Kidney (tissue), 14 donors: ENCODE measurements around the gene NES. TPM values are rescaled to one million over a fixed set of nuclear protein-coding genes. Genes with fewer than 3 reads are reported as not detected.

Source experiments
- DNase-seq, 5 donors: peaks; one replicate each; pipeline ENCODE4 v3.0.0-alpha.2; 2013 to 2020
- FAIRE-seq: peaks from 2 replicates; lab custom pipeline; 2012; peaks lifted over from hg19 to GRCh38; lab: Jason Lieb, UNC
- H3K27ac ChIP-seq, 2 donors: one replicate each; pipeline ENCODE4 v1.7.0; 2013; ENCODE audit warnings: low read depth in 2 of 2, low read length in 2 of 2, inconsistent platforms in 1 of 2
- H3K27me3 ChIP-seq: one replicate; pipeline ENCODE4 v1.7.1; 2013; ENCODE audit warnings: low read length, inconsistent platforms; ENCODE audit not compliant: control insufficient read depth, insufficient read depth
- H3K36me3 ChIP-seq, 3 donors: one replicate each; pipeline versions ENCODE4 v1.7.0 to v1.7.1; 2013; ENCODE audit warnings: low read length in 3 of 3, control low read depth in 1 of 3, inconsistent platforms in 1 of 3; ENCODE audit not compliant: insufficient read depth in 3 of 3, control insufficient read depth in 2 of 3
- H3K4me1 ChIP-seq, 3 donors: one replicate each; pipeline versions ENCODE4 v1.7.0 to v1.7.1; 2013; ENCODE audit warnings: low read length in 3 of 3, inconsistent platforms in 1 of 3, low read depth in 1 of 3; ENCODE audit not compliant: control insufficient read depth in 2 of 3, insufficient read depth in 2 of 3
- H3K4me3 ChIP-seq, 3 donors: one replicate each; pipeline versions ENCODE4 v1.7.0 to v1.8.1; 2013; ENCODE audit warnings: low read length in 3 of 3, control low read depth in 1 of 3, inconsistent platforms in 1 of 3
- H3K9ac ChIP-seq, 3 donors: one replicate each; pipeline versions ENCODE4 v1.7.0 to v1.7.1; 2013; ENCODE audit warnings: low read length in 3 of 3, control low read depth in 1 of 3, inconsistent platforms in 1 of 3
- H3K9me3 ChIP-seq, 3 donors: one replicate each; pipeline versions ENCODE4 v1.7.0 to v1.7.1; 2013; ENCODE audit warnings: low read length in 3 of 3, control low read depth in 1 of 3, inconsistent platforms in 1 of 3; ENCODE audit not compliant: control insufficient read depth in 2 of 3, insufficient read depth in 1 of 3
- intact Hi-C: fragments of 100-400 bp; cut with DNase I; formaldehyde crosslinking; loops from one replicate; pipeline ENCODE4 v1.11.1; 2022
- polyA plus RNA-seq: library from polyadenylated mRNA; stranded (reverse); fragments of 350-450 nt; fragmentation: Illumina TruSeq; extraction: RNeasy Lipid Tissue Mini Kit (QIAGEN cat#74804); gene quantifications from one replicate; pipeline ENCODE4 v1.2.3, GENCODE V29; 2014; ENCODE audit warnings: low read depth, low replicate concordance; ENCODE audit not compliant: insufficient read depth
- total RNA-seq: library from RNA; stranded (reverse); fragmentation: NEBNext Ultra II Directional; extraction: Animal tissue kit (Norgen Biotek cat#: 25700); gene quantifications from one replicate; pipeline ENCODE4 v1.2.1, GENCODE V29; 2021
- TF ChIP-seq, protein P1 (sequence below): IDR thresholded peaks from 3 replicates; pipeline ENCODE4 v1.5.1; 2012; ENCODE audit warnings: mild to moderate bottlenecking, moderate library complexity, borderline replicate concordance; ENCODE audit not compliant: insufficient read depth; ENCODE audit errors: extremely low read depth
- donor health status: control.
- donor health status: control.
- donor health status: control.
- donor health status: control.
- donor health status: control.
- donor health status: DM: yes; HTN: yes; CAD: no.
- donor health status: Normal renal cell carcinoma (clear cell type).

Gene NES
- total and polyA plus RNA-seq, 2 donors from 2014 or later = 44.3 to 50.7 TPM

DNA sequence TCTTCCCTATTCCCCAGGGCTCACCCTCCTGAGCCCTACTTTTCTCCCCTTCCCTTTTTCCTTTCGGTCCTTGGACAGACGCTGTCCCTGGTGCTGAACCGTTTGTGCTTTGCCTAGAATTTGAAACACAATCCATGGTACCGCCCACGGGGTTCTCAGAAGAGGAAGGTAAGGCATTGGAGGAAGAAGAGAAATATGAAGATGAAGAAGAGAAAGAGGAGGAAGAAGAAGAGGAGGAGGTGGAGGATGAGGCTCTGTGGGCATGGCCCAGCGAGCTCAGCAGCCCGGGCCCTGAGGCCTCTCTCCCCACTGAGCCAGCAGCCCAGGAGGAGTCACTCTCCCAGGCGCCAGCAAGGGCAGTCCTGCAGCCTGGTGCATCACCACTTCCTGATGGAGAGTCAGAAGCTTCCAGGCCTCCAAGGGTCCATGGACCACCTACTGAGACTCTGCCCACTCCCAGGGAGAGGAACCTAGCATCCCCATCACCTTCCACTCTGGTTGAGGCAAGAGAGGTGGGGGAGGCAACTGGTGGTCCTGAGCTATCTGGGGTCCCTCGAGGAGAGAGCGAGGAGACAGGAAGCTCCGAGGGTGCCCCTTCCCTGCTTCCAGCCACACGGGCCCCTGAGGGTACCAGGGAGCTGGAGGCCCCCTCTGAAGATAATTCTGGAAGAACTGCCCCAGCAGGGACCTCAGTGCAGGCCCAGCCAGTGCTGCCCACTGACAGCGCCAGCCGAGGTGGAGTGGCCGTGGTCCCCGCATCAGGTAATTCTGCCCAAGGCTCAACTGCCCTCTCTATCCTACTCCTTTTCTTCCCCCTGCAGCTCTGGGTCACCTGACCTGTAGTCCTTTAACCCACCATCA is 24.8 kb downstream of the NES start:
- DNase-seq (peak; percentile 44 to 92 (median 77)), FAIRE-seq (no peak)
- TF ChIP-seq, protein P1, sequence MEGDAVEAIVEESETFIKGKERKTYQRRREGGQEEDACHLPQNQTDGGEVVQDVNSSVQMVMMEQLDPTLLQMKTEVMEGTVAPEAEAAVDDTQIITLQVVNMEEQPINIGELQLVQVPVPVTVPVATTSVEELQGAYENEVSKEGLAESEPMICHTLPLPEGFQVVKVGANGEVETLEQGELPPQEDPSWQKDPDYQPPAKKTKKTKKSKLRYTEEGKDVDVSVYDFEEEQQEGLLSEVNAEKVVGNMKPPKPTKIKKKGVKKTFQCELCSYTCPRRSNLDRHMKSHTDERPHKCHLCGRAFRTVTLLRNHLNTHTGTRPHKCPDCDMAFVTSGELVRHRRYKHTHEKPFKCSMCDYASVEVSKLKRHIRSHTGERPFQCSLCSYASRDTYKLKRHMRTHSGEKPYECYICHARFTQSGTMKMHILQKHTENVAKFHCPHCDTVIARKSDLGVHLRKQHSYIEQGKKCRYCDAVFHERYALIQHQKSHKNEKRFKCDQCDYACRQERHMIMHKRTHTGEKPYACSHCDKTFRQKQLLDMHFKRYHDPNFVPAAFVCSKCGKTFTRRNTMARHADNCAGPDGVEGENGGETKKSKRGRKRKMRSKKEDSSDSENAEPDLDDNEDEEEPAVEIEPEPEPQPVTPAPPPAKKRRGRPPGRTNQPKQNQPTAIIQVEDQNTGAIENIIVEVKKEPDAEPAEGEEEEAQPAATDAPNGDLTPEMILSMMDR = no peak
- H3K27ac ChIP-seq = no peak overlapping the region
- H3K4me3 ChIP-seq = no peak overlapping the region
- H3K9me3 ChIP-seq = no peaks in the 10 kb centered on the region
- peaks cover 0 to 7% (median 4%) of the 10 kb centered on the region in 3 donors for H3K4me1 ChIP-seq
- H3K27me3 ChIP-seq = peaks cover 31% of the 10 kb centered on the region
- no peak overlapping the region for H3K9ac ChIP-seq
- no peaks in the 10 kb centered on the region for H3K36me3 ChIP-seq
- intact Hi-C loops = no loop called here

DNA sequence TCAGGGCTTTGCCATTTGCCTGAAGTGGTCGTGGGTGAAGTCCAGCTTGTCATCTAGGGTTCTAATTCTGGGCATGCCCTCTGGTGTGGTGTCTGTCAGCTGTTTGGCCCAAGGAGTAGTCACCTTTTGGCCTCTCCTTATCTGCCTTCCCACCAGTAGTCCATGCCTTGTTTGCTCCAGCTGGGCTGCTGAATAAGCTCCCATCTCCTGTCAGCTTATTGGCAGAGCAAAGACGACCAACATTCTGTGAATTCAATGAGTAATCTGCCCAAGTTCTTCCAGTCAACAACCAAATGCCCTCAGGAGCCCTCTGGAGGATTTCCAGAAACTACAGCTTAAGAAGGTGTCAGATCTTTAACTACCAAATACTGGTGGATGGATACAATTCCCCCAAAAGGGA is 28.3 kb downstream of the NES start:
- Histone ChIP-seq H3K9ac (no peak overlapping the region), H3K9me3 (no peaks in the 10 kb centered on the region), H3K4me3 (no peak overlapping the region), H3K36me3 (no peaks in the 10 kb centered on the region), H3K4me1 (no peaks in the 10 kb centered on the region), H3K27ac (no peak overlapping the region), H3K27me3 (peaks cover 40% of the 10 kb centered on the region)
- intact Hi-C loops = no loop called here
- DNase-seq (no peak), FAIRE-seq (no peak)
- TF ChIP-seq, protein P1 = no peak

- no peaks in the 10 kb centered on the region for H3K9me3 ChIP-seq
- H3K27me3 ChIP-seq = peaks cover 35% of the 10 kb centered on the region
- no peaks in the 10 kb centered on the region for H3K36me3 ChIP-seq
- TF ChIP-seq, protein P1 = no peak
- FAIRE-seq (no peak), DNase-seq (peak in 1 of 5 donors; percentile 67)
- H3K4me3 ChIP-seq = no peak overlapping the region
- H3K9ac ChIP-seq = no peak overlapping the region
- no peaks in the 10 kb centered on the region for H3K4me1 ChIP-seq
- intact Hi-C loops = no loop called here
- H3K27ac ChIP-seq = no peak overlapping the region
These were observed 28.7 kb downstream of the NES start for GRCh38 chr1:156648496-156648895.
